Neural cell (in vitro differentiated cells): ENCODE measurements around the gene CYGB. TPM values are rescaled to one million over a fixed set of nuclear protein-coding genes. Genes with fewer than 3 reads are reported as not detected.

Experiments
- H2AFZ ChIP-seq: fragments of 200-600, 300-800 bp; sonication (generic), shearing (Covaris generic); 2 replicates; pipeline ENCODE4 v1.6.0; 2014; ENCODE audit warnings: low read depth, mild to moderate bottlenecking, antibody characterized with exemption, low read length, moderate library complexity
- H3F3A ChIP-seq: fragments of 200-600 bp; shearing (Covaris generic); 2 replicates; pipeline ENCODE4 v1.6.1; 2016; ENCODE audit warnings: mild to moderate bottlenecking, moderate library complexity, mixed read lengths, antibody characterized with exemption, low read length; ENCODE audit not compliant: insufficient read depth, poor library complexity, severe bottlenecking
- H3K27ac ChIP-seq: fragments of 200-600, 300-800 bp; sonication (generic), shearing (Covaris generic); 2 replicates; pipeline ENCODE4 v1.5.1; 2014; ENCODE audit warnings: mild to moderate bottlenecking, low read length, moderate library complexity
- H3K27me3 ChIP-seq: fragments of 300-800, 200-600 bp; sonication (generic), shearing (Covaris generic); 2 replicates; pipeline ENCODE4 v1.6.0; 2014; ENCODE audit warnings: mild to moderate bottlenecking, low read depth, low read length, moderate library complexity; ENCODE audit not compliant: insufficient read depth
- H3K36me3 ChIP-seq: fragments of 300-800, 200-600 bp; sonication (generic), shearing (Covaris generic); 2 replicates; pipeline ENCODE4 v1.5.1; 2014; ENCODE audit warnings: mild to moderate bottlenecking, antibody characterized with exemption, low read length, moderate library complexity; ENCODE audit not compliant: insufficient read depth
- H3K4me2 ChIP-seq: fragments of 300-800, 200-600 bp; sonication (generic), shearing (Covaris generic); 2 replicates; pipeline ENCODE4 v1.6.0; 2014; ENCODE audit warnings: mild to moderate bottlenecking, low read length
- H3K4me3 ChIP-seq: fragments of 300-800, 200-600 bp; sonication (generic), shearing (Covaris generic); 2 replicates; pipeline ENCODE4 v1.5.1; 2014; ENCODE audit warnings: mild to moderate bottlenecking, low read length, moderate library complexity
- H3K79me2 ChIP-seq: fragments of 200-600 bp; shearing (Covaris generic); replicated peaks from 2 replicates; pipeline ENCODE4 v1.6.0; 2014; ENCODE audit warnings: mild to moderate bottlenecking, low read length, moderate library complexity; ENCODE audit not compliant: insufficient read depth
- H3K9ac ChIP-seq: fragments of 300-800, 200-600 bp; sonication (generic), shearing (Covaris generic); 2 replicates; pipeline ENCODE4 v1.6.1; 2016; ENCODE audit warnings: mild to moderate bottlenecking, low read length, mixed read lengths
- H3K9me2 ChIP-seq: fragments of 200-600 bp; shearing (Covaris generic); 2 replicates; pipeline ENCODE4 v1.6.1; 2016; ENCODE audit warnings: mild to moderate bottlenecking, low read length, mixed read lengths; ENCODE audit not compliant: insufficient read depth
- H3K9me3 ChIP-seq: fragments of 200-600, 300-800 bp; sonication (generic), shearing (Covaris generic); 2 replicates; pipeline ENCODE4 v1.6.1; 2016; ENCODE audit warnings: mild to moderate bottlenecking, mixed run types, low read length, moderate library complexity, mixed read lengths
- H4K20me1 ChIP-seq: fragments of 200-600 bp; shearing (Covaris generic); 2 replicates; pipeline ENCODE4 v1.6.1; 2016; ENCODE audit warnings: mild to moderate bottlenecking, mixed run types; ENCODE audit not compliant: insufficient read depth
- CTCF ChIP-seq: fragments of 450-650 bp; IDR thresholded peaks from 2 replicates; pipeline ENCODE4 v1.5.1; 2014; ENCODE audit warnings: antibody characterized with exemption, mild to moderate bottlenecking, moderate library complexity; ENCODE audit not compliant: poor library complexity, severe bottlenecking
- EP300 ChIP-seq: fragments of 450-650 bp; conservative IDR thresholded peaks from 2 replicates; pipeline ENCODE4 v1.6.1; 2014; ENCODE audit warnings: antibody characterized with exemption, mild to moderate bottlenecking, moderate library complexity; ENCODE audit not compliant: poor library complexity, severe bottlenecking
- EZH2 ChIP-seq: fragments of 200-600, 300-800 bp; shearing (Covaris generic), sonication (generic); IDR thresholded peaks from 2 replicates; pipeline ENCODE4 v1.6.1; 2014; ENCODE audit warnings: antibody characterized with exemption, low read length, borderline replicate concordance, mild to moderate bottlenecking; ENCODE audit not compliant: insufficient read depth, poor library complexity, severe bottlenecking
- MXI1 ChIP-seq: fragments of 450-650 bp; conservative IDR thresholded peaks from 2 replicates; pipeline ENCODE4 v1.6.1; 2014; ENCODE audit warnings: antibody characterized with exemption, mild to moderate bottlenecking; ENCODE audit not compliant: poor library complexity, severe bottlenecking
- POLR2AphosphoS5 ChIP-seq: IDR thresholded peaks from 2 replicates; pipeline ENCODE4 v1.6.1; 2012
- RAD21 ChIP-seq: fragments of 450-650 bp; conservative IDR thresholded peaks from 2 replicates; pipeline ENCODE4 v1.6.1; 2014; ENCODE audit warnings: antibody characterized with exemption, mild to moderate bottlenecking, moderate library complexity
- REST ChIP-seq: IDR thresholded peaks from 2 replicates; pipeline ENCODE4 v1.6.1; 2012; ENCODE audit warnings: borderline replicate concordance
- SMC3 ChIP-seq: fragments of 450-650 bp; conservative IDR thresholded peaks from 2 replicates; pipeline ENCODE4 v1.6.1; 2014; ENCODE audit warnings: antibody characterized with exemption, mild to moderate bottlenecking, moderate library complexity; ENCODE audit not compliant: poor library complexity
- TAF1 ChIP-seq: IDR thresholded peaks from 2 replicates; pipeline ENCODE4 v1.6.1; 2012; ENCODE audit warnings: low read depth
- polyA plus RNA-seq: library from polyadenylated mRNA; depleted of rRNA; stranded (reverse); fragments of >200 nt; gene quantifications from 2 replicates; pipeline ENCODE4 v1.2.3, GENCODE V29; 2014

The CYGB gene
- polyA plus RNA-seq, 1 donor from 2014 or later = 12.9 TPM

- Histone ChIP-seq H3K9me2 (no peaks in the 10 kb centered on the region), H3K36me3 (no peaks in the 10 kb centered on the region), H4K20me1 (no peaks in the 10 kb centered on the region), H3K4me2 (no peak overlapping the region), H3F3A (no peaks in the 10 kb centered on the region), H3K4me3 (no peak overlapping the region), H3K27me3 (no peaks in the 10 kb centered on the region), H3K9me3 (no peaks in the 10 kb centered on the region), H2AFZ (no peak overlapping the region), H3K9ac (no peak overlapping the region), H3K27ac (no peak overlapping the region), H3K79me2 (no peaks in the 10 kb centered on the region)
- no peak for TF ChIP-seq TAF1
- TF ChIP-seq EZH2 = no peak
- no peak for TF ChIP-seq POLR2AphosphoS5
- no peak for TF ChIP-seq SMC3
- no peak for TF ChIP-seq MXI1
- no peak for TF ChIP-seq CTCF
- TF ChIP-seq RAD21 = no peak
- TF ChIP-seq REST = no peak
- no peak for TF ChIP-seq EP300
These were observed 35.6 kb upstream of the CYGB start for GRCh38 chr17:76573096-76573495.

GRCh38 chr17:76572201-76572910 lies 34.8 kb upstream of the CYGB start:
- Histone ChIP-seq H3K4me3 (no peak overlapping the region), H3K36me3 (no peaks in the 10 kb centered on the region), H3K9me2 (no peaks in the 10 kb centered on the region), H3K79me2 (no peaks in the 10 kb centered on the region), H3F3A (no peaks in the 10 kb centered on the region), H3K9ac (no peak overlapping the region), H3K9me3 (no peaks in the 10 kb centered on the region), H4K20me1 (no peaks in the 10 kb centered on the region), H3K27me3 (no peaks in the 10 kb centered on the region), H3K27ac (no peak overlapping the region), H2AFZ (no peak overlapping the region), H3K4me2 (no peak overlapping the region)
- no peak for TF ChIP-seq EP300
- TF ChIP-seq POLR2AphosphoS5 = no peak
- no peak for TF ChIP-seq RAD21
- no peak for TF ChIP-seq MXI1
- no peak for TF ChIP-seq REST
- TF ChIP-seq EZH2 = no peak
- TF ChIP-seq TAF1 = no peak
- TF ChIP-seq SMC3 = no peak
- no peak for TF ChIP-seq CTCF
